Rectal smooth muscle tissue (tissue), 1 donor: ENCODE data around the gene CFAP210.

Source experiments
- H3K27ac ChIP-seq: one replicate; pipeline ENCODE4 v1.7.0; 2013; ENCODE audit warnings: low read depth, low read length, inconsistent platforms
- H3K27me3 ChIP-seq: one replicate; pipeline ENCODE4 v1.7.0; 2013; ENCODE audit warnings: low read length; ENCODE audit not compliant: control insufficient read depth, insufficient read depth
- H3K36me3 ChIP-seq: one replicate; pipeline ENCODE4 v1.7.0; 2013; ENCODE audit warnings: low read length; ENCODE audit not compliant: control insufficient read depth, insufficient read depth
- H3K4me1 ChIP-seq: one replicate; pipeline ENCODE4 v1.7.0; 2013; ENCODE audit warnings: low read length; ENCODE audit not compliant: control insufficient read depth, insufficient read depth
- H3K4me3 ChIP-seq: one replicate; pipeline ENCODE4 v1.7.0; 2013; ENCODE audit warnings: low read length
- H3K9ac ChIP-seq: one replicate; pipeline ENCODE4 v1.7.0; 2013; ENCODE audit warnings: low read length

CFAP210 gene

DNA sequence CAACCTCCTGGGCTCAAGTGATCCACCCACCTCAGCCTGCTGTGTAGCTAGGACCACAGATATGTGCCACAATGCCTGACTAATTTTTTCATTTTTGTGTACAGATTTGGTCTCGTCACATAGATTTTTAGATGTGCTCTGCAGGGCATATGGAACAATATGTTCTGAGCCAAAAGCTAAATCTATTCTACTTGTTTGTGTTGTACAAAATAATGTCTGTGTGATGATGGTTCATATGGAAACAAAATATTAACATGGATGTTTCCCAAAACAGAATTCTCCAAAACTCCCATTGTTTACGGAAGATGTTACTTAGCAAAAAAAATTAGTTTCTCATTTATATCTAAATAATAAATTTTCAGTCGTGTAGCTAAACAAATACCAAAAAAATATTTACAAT is 26.8 kb upstream of the CFAP210 start:
- no peak overlapping the region for H3K9ac ChIP-seq
- peaks cover 14% of the 10 kb centered on the region for H3K4me1 ChIP-seq
- H3K27me3 ChIP-seq, result no peaks in the 10 kb centered on the region
- H3K4me3 ChIP-seq, result no peak overlapping the region
- H3K27ac ChIP-seq, result no peak overlapping the region
- no peaks in the 10 kb centered on the region for H3K36me3 ChIP-seq

DNA sequence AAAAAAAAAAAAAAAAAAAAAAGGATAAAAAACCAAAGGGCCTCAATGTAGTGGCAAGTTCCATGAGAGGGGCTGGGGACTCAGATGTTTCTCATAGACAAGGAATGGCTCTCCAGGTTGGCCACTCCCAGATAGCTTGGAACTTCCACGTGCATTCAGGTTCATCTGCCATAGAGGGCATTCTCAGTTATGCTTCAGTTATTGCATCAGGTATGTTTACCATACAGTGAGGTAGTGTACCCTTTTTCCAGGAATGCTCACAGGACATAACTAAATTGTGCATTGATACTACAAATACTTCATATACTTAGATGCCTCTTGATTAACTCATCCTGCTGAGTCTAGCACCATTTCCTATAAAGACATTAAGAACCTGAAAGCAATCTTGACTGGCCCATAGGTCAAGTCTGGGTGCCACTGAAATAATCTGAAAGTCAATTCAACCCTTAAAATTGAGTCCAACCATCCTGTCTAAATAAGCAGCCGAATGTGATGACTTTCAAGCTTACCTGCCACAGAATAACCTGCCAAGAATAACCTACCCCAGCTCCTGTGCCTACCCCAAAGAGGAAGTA is 24.8 kb upstream of the CFAP210 start:
- Histone ChIP-seq H3K4me3 (no peak overlapping the region), H3K36me3 (no peaks in the 10 kb centered on the region), H3K27ac (no peak overlapping the region), H3K4me1 (peaks cover 27% of the 10 kb centered on the region), H3K9ac (no peak overlapping the region), H3K27me3 (no peaks in the 10 kb centered on the region)

DNA sequence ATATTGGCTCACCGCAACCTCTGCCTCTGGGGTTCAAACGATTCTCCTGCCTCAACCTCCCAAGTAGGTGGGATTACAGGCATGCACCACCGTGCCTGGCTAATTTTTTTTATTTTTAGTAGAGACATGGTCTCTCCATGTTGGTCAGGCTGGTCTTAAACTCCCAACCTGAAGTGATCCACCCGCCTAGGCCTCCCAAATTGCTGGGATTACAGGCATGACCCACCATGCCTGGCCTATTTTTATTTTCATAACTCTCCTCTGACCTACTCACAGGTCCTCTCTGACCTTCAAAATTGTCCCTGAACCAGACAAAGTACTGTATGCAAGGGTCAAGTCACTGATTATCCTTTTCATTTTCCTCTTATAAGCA is 23.5 kb upstream of the CFAP210 start:
- H3K36me3 ChIP-seq, result no peaks in the 10 kb centered on the region
- H3K4me1 ChIP-seq, result peaks cover 27% of the 10 kb centered on the region
- no peak overlapping the region for H3K4me3 ChIP-seq
- no peak overlapping the region for H3K9ac ChIP-seq
- H3K27ac ChIP-seq, result peak overlapping the region; percentile 77
- no peaks in the 10 kb centered on the region for H3K27me3 ChIP-seq

DNA sequence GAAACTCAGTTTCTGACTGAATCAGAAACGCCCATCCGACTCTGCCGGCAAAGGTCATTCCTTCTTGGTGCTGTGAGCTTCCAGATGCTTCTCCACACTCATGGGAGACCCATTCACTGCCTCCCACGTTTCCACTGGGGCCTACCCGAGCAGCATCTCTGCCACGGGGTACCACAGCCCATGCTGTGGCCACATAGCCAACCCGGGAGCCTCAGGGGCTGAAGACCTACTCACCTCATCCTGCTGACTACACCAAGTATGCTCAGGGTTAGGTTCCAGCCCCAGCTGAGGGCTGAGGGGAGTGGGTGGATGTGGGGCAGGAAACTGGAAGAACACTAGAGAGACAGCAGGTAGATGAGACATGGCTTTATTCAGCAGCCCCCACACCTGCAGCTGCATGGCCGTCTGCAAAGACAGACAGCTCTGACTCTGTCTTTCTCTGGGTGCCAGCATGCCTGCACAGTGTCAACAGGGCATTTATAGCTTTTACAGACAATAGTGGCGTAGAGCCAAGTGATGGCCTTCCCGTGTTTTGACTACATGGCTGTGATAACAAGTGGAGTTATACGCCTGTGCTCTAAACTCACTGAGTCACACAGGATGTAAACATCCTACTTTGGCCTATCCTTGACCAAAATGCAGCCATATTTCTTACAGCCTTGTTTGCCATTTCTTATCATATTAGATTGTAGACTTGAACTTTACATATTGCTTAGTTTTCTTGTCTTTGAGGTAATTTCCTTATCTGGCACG is 22.9 kb upstream of the CFAP210 start:
- Histone ChIP-seq H3K4me3 (peak overlapping the region; percentile 54), H3K27ac (peak overlapping the region; percentile 77), H3K9ac (no peak overlapping the region), H3K27me3 (no peaks in the 10 kb centered on the region), H3K36me3 (no peaks in the 10 kb centered on the region), H3K4me1 (peaks cover 27% of the 10 kb centered on the region)

DNA sequence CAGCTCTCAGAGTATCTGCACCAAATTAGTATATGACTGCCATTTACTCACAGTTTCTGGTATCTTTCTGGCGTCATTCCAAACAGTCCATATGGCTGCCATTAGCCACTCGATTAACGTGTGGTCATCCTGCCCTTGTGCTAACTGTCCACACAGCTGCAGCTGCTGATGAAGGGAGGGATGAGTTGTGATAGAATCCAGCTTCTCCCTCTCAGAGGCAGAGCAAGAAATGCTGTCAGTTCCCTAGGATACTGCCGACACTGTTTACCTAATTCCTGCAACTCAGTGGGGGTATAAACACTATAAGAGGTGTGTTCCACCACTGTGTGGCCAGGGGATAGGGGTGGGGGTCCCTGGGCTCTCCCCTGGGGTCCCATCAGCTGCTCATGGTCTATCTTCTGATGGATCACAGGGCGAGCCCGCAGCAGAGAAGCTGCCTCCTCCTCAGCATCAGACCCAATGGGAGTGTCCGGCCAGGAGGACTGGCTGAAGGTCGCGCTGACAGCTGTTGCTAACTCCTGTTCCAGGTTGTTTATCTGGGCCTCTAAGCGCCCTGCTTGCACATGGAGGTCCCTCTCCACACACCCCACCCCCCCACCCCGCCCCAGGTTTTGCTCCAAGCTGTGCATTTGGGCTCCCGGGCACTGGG is 22.2 kb upstream of the CFAP210 start:
- H3K27ac ChIP-seq, result peak overlapping the region; percentile 77
- H3K4me3 ChIP-seq, result peak overlapping the region; percentile 65
- H3K4me1 ChIP-seq, result peaks cover 27% of the 10 kb centered on the region
- H3K36me3 ChIP-seq, result no peaks in the 10 kb centered on the region
- H3K9ac ChIP-seq, result no peak overlapping the region
- no peaks in the 10 kb centered on the region for H3K27me3 ChIP-seq

DNA sequence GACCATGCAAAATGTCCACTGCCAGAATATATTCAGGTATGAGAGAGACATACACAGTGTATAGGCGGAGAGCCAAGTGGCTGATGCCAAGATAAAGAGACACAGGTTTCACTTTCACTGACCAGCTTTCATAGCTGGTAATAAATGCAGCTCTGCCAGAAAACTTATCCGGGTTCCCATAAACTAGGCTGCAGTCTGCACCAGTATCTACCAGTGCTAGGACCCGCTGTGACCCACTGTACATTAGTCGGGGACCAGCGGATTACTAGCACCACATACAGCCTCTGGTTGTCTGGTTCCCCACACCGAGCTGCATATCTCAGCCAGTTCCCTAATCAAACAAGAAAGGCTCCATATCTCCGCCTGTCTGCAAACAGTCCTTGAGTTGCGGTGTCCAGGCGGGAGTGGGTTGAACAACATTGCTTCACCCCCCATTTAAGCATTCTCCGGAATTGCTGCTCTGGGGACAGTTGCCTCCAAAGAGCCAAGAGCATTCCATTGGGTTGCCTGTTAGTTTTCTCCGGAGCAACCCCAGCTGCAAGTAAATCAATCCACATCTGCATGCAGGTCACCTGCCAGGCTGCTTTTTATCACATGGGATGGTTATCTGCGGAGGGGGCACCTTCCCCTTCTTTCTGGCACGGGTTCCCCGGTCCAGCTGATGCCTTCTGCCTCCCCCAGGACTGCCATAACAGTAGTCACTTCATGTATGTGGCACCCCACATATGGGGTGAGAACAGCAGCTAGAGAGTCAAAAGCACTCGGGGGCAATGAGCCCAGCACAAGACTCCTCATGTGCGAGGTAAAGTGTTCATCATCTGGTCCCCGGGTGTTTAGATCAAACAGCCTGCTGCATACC is 21.4 kb upstream of the CFAP210 start:
- H3K36me3 ChIP-seq, result no peaks in the 10 kb centered on the region
- H3K4me3 ChIP-seq, result peak overlapping the region; percentile 65
- H3K27ac ChIP-seq, result peak overlapping the region; percentile 50
- H3K4me1 ChIP-seq, result peaks cover 27% of the 10 kb centered on the region
- no peaks in the 10 kb centered on the region for H3K27me3 ChIP-seq
- no peak overlapping the region for H3K9ac ChIP-seq

DNA sequence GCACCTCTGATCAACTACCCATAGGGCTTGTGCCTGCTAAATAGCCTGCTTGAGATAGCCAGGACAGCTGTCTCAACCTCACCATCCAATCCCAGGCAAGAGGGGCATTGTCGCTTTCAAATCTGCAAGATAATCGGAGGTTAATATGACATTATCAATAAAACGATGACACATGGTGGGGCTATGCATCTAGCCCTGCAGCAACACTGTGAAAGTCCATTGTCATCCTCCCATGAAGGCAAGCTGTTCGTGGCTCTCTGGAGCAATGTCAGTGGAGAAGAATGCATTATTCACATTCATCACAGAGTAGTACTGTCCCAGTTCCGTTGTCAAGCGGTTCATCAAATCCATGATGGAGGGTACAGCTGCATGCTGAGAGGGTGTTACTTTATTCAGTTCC is 20.5 kb upstream of the CFAP210 start:
- H3K27me3 ChIP-seq, result no peaks in the 10 kb centered on the region
- H3K4me3 ChIP-seq, result no peak overlapping the region
- no peak overlapping the region for H3K9ac ChIP-seq
- no peaks in the 10 kb centered on the region for H3K36me3 ChIP-seq
- H3K27ac ChIP-seq, result no peak overlapping the region
- H3K4me1 ChIP-seq, result peaks cover 27% of the 10 kb centered on the region

DNA sequence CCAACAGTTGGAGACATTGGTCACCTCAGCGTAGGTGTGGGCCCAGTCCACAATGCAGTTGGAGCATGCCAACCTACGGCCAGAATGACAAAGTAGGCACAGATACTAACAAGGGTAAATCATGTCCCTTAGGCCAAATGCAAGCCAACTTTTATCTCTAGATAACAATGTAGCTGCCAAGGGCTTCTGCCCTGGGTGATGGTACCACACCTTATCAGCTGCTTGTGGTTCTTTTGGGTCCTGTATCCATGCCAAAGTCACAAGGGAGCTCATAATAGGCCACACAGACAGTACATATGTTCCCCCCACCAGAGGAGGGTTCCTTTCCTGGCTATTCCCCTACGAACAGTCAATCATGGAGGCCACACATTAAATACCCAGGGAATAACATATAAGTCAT is 19.1 kb upstream of the CFAP210 start:
- H3K4me1 ChIP-seq, result peaks cover 27% of the 10 kb centered on the region
- peak overlapping the region; percentile 10 for H3K4me3 ChIP-seq
- H3K36me3 ChIP-seq, result no peaks in the 10 kb centered on the region
- H3K27ac ChIP-seq, result no peak overlapping the region
- no peak overlapping the region for H3K9ac ChIP-seq
- H3K27me3 ChIP-seq, result no peaks in the 10 kb centered on the region

DNA sequence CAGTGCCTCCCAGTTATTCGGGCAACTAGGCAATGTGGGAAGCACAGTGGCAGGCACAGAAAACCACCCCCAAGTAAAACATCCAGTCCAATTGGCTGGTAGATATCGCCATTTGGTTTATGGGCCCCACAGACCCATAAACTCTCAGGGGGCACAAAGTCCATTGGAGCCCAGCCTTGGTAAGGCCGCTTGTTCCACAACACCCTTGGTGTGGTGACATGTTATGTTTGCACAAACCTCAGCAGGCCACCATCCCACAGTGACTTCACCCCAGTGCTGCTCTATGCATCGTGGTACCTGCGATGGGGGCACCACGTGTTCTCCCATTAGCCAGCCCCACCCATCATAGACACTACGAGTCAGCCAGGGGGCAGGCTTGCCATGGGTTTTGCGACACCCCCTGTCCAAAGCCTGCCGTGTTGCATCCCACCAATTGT is 18.6 kb upstream of the CFAP210 start:
- no peak overlapping the region for H3K9ac ChIP-seq
- H3K36me3 ChIP-seq, result no peaks in the 10 kb centered on the region
- peak overlapping the region; percentile 10 for H3K4me3 ChIP-seq
- no peaks in the 10 kb centered on the region for H3K27me3 ChIP-seq
- no peak overlapping the region for H3K27ac ChIP-seq
- peaks cover 26% of the 10 kb centered on the region for H3K4me1 ChIP-seq

DNA sequence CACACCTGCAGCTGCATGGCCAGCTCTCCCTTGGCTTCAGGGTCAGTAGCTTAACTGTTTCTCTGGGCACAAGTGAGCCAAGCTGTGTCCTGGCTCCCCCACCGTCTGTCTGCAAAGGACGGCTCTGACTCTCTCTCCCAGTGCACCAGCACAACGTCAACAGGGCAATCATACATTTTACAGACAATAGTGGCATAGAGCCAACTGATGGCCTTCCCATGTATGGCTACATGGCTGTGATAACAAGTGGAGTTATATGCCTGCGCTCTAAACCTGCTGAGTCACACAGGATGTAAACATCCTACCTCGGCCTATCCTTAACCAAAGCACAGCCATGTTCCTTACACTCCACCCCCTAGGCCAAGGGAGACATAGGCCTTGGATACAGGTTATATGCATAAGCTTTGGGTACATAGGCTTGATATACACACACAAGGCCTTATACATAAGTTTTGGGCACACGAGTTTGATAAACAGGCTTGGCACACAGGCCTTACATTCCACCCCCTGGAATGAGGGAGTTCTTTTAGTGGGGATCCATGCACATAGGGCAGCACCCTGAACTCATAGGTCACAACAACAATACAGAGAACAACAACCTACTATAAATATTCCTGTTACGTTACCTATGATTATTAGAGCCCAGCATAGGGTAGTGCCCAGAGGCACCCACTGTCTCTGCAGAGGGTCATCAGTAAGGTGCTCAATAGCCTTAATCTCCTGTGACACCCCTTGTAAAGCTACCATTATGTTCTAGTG is 17.7 kb upstream of the CFAP210 start:
- H3K27me3 ChIP-seq, result no peaks in the 10 kb centered on the region
- no peak overlapping the region for H3K4me3 ChIP-seq
- no peak overlapping the region for H3K9ac ChIP-seq
- no peak overlapping the region for H3K27ac ChIP-seq
- peaks cover 19% of the 10 kb centered on the region for H3K4me1 ChIP-seq
- H3K36me3 ChIP-seq, result no peaks in the 10 kb centered on the region

DNA sequence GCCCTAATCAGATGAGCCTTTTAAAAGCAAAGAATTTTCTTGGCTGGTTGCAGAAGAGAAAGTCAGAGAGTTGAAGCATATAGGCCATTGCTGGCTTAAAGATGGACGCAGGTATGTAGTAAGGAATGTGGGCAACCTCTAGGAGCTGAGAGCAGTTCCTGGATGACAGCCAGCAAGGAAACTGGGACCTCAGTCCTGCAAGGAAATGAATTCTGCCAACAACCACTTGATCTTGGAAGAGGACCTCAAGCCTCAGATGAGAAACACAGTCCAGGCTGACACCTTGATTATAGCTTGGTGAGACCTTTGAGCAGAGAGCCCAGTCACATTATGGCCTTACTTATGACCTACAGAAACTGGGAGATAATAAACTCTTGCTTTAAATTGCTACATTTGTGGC is 15.8 kb upstream of the CFAP210 start:
- Histone ChIP-seq H3K27me3 (no peaks in the 10 kb centered on the region), H3K9ac (no peak overlapping the region), H3K4me3 (no peak overlapping the region), H3K36me3 (no peaks in the 10 kb centered on the region), H3K4me1 (peaks cover 5% of the 10 kb centered on the region), H3K27ac (no peak overlapping the region)

DNA sequence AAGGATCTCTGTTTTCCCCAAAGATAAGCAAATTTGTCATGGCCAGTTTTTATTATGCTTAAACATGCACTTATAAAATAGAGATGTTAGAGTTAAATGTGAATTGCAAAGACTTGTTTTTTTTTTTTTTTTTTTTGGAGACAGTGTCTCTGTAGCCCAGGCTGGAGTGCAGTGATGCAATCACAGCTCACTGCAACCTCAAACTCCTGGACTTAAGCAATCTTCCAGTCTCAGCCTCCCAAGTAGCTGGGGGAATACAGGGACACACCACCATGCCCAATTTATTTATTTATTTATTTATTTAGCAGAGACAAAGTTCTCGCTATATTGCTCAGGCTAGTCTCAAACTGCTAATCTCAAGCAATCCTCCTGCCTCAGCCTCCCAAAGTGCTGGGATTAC is 15.1 kb upstream of the CFAP210 start:
- Histone ChIP-seq H3K4me1 (peaks cover 3% of the 10 kb centered on the region), H3K27ac (no peak overlapping the region), H3K36me3 (no peaks in the 10 kb centered on the region), H3K9ac (no peak overlapping the region), H3K27me3 (no peaks in the 10 kb centered on the region), H3K4me3 (no peak overlapping the region)
